ENCODE results near the gene HMGN3.

DNA sequence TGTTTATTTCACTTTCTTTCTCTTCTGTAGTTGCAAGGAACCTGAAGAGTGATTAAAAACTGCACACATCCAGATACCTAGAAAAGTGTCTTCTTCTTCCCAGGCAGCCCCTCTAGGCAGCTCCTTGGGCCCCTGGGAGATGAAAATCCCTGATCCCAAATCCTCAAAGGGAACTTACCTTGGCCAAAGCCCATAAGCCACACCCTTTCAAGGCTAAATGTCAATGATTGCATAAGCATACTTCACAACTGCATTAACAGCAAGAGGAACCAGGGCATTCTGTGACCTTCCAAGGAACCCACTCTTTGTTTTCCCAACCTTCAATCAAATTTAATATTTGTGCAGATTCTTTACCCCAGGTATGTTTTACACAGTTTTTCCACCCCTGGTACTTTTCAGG is 4.4 kb upstream of the HMGN3 start:
- TF ChIP-seq, protein P1, sequence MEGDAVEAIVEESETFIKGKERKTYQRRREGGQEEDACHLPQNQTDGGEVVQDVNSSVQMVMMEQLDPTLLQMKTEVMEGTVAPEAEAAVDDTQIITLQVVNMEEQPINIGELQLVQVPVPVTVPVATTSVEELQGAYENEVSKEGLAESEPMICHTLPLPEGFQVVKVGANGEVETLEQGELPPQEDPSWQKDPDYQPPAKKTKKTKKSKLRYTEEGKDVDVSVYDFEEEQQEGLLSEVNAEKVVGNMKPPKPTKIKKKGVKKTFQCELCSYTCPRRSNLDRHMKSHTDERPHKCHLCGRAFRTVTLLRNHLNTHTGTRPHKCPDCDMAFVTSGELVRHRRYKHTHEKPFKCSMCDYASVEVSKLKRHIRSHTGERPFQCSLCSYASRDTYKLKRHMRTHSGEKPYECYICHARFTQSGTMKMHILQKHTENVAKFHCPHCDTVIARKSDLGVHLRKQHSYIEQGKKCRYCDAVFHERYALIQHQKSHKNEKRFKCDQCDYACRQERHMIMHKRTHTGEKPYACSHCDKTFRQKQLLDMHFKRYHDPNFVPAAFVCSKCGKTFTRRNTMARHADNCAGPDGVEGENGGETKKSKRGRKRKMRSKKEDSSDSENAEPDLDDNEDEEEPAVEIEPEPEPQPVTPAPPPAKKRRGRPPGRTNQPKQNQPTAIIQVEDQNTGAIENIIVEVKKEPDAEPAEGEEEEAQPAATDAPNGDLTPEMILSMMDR (IDR thresholded peaks at IDR 0.05; ENCODE audit: low read length), result no peak
- no peak for TF ChIP-seq EZH2 (IDR thresholded peaks at IDR 0.05; ENCODE audit: borderline replicate concordance, low read length)
